CD4-positive, alpha-beta T cell (primary cell): ENCODE data around the gene EID2B. TPM values are rescaled to one million over a fixed set of nuclear protein-coding genes. Genes with fewer than 3 reads are reported as not detected.
A peak's percentile ranks its signal among the peaks of the same experiment; 100 is the strongest.

Experiments
- ATAC-seq: fragments of 200-7000 bp; cut with Tn5 transposase; one replicate; pipeline ENCODE4 v1.10.0; 2022; ENCODE audit warnings: mild to moderate bottlenecking; ENCODE audit not compliant: poor library complexity
- CTCF ChIA-PET: fragments of 350-600 bp; sonication (Branson Sonifier 250); formaldehyde crosslinking; loops from one replicate; lab custom pipeline; 2021; ENCODE audit warnings: antibody characterized with exemption, inconsistent platforms; lab: Charles Lee
- POLR2A ChIA-PET: fragments of 350-600 bp; sonication (Branson Sonifier 250); formaldehyde crosslinking; loops from one replicate; lab custom pipeline; 2021; ENCODE audit warnings: antibody characterized with exemption, inconsistent platforms; lab: Charles Lee
- DNase-seq, 14 experiments: peaks; one replicate each; pipeline ENCODE4 v3.0.0-alpha.2; 2013 to 2020; ENCODE audit warnings: mixed read lengths in 2 of 14
- H3K27ac ChIP-seq, 2 donors: one replicate each; pipeline versions ENCODE4 v1.5.1 to v1.7.0; 2013; ENCODE audit warnings: low read length in 2 of 2, low read depth in 1 of 2, mild to moderate bottlenecking in 1 of 2
- H3K27me3 ChIP-seq, 2 experiments: 1 replicate in 1 of 2; 2 replicates in 1 of 2; pipeline versions ENCODE4 v1.6.1 to v1.7.0; 2013; ENCODE audit warnings: low read length in 2 of 2, control low read depth in 1 of 2, mild to moderate bottlenecking in 1 of 2, moderate library complexity in 1 of 2; ENCODE audit not compliant: insufficient read depth in 2 of 2, control insufficient read depth in 1 of 2
- H3K36me3 ChIP-seq: one replicate; pipeline ENCODE4 v1.6.1; 2013; ENCODE audit warnings: low read length, control low read depth; ENCODE audit not compliant: insufficient read depth
- H3K4me1 ChIP-seq: one replicate; pipeline ENCODE4 v1.6.1; 2013; ENCODE audit warnings: low read length, control low read depth; ENCODE audit not compliant: insufficient read depth
- H3K4me3 ChIP-seq: one replicate; pipeline ENCODE4 v1.5.1; 2013; ENCODE audit warnings: mild to moderate bottlenecking, low read length, moderate library complexity
- H3K9me3 ChIP-seq, 2 experiments: 1 replicate in 1 of 2; 2 replicates in 1 of 2; pipeline versions ENCODE4 v1.6.1 to v1.7.0; 2013; ENCODE audit warnings: low read length in 2 of 2, mild to moderate bottlenecking in 2 of 2, control low read depth in 1 of 2, moderate library complexity in 1 of 2; ENCODE audit not compliant: control insufficient read depth in 1 of 2, insufficient read depth in 1 of 2
- H3K27ac Mint-ChIP-seq: one replicate; pipeline ENCODE4 v1.8.0; 2020; ENCODE audit warnings: mixed read lengths
- H3K27me3 Mint-ChIP-seq: one replicate; pipeline ENCODE4 v1.8.0; 2021; ENCODE audit warnings: mixed read lengths
- H3K36me3 Mint-ChIP-seq: one replicate; pipeline ENCODE4 v1.8.0; 2021; ENCODE audit warnings: low read depth, mixed read lengths
- H3K4me1 Mint-ChIP-seq: one replicate; pipeline ENCODE4 v1.8.0; 2021; ENCODE audit warnings: low read depth, mixed read lengths
- H3K4me3 Mint-ChIP-seq: one replicate; pipeline ENCODE4 v1.8.0; 2020; ENCODE audit warnings: mild to moderate bottlenecking, mixed read lengths
- H3K9me3 Mint-ChIP-seq: one replicate; pipeline ENCODE4 v1.8.0; 2020; ENCODE audit warnings: mixed read lengths
- intact Hi-C, 2 experiments: fragments of 100-400 bp; cut with DNase I in 1 of 2; cut with micrococcal nuclease in 1 of 2; formaldehyde crosslinking; loops; one replicate each; pipeline versions ENCODE4 v1.15.1 to v1.9.0; 2023 to 2025; cut with DNase I, micrococcal nuclease
- total RNA-seq, 174 experiments: library from RNA in 2 of 174; stranded (reverse) in 2 of 174; gene quantifications; one replicate each; pipeline ENCODE4 v1.2.3 and lab custom pipeline; 2021 to 2026
- TF ChIP-seq, protein P1 (sequence below): fragments of 200-600 bp; IDR thresholded peaks from one replicate; pipeline ENCODE4 v1.8.0; 2022; ENCODE audit warnings: antibody characterized with exemption, mild to moderate bottlenecking

Gene EID2B
- total RNA-seq, 2 experiments from 2014 or later: 5.0 to 5.1 TPM

DNA sequence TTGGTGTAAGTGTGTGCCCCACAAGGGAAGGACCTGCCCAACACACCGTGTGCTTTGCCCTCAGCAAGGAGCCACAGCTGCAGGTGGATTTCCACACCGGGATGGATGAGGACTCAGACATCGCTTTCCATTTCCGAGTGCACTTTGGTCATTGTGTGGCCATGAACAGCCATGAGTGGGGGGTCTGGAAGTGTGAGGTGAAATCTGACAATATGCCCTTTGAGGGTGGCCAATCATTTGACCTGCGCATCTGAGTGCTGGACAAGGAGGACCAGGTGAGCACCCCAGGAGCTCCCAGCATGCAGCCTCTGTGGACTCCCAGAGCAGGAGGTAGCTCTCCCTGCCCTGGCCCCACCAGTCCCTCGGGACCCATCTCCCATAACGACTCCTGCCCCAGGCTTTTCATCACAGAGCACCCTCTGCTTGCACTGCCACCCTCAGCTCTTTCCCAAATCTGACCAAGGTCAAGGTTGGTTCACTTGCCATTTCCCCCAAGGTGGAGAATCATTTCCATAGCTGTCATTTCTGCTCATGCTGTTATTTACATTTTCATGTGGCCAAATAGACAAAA, 20.5 kb upstream of the EID2B start:
- TF ChIP-seq, protein P1, sequence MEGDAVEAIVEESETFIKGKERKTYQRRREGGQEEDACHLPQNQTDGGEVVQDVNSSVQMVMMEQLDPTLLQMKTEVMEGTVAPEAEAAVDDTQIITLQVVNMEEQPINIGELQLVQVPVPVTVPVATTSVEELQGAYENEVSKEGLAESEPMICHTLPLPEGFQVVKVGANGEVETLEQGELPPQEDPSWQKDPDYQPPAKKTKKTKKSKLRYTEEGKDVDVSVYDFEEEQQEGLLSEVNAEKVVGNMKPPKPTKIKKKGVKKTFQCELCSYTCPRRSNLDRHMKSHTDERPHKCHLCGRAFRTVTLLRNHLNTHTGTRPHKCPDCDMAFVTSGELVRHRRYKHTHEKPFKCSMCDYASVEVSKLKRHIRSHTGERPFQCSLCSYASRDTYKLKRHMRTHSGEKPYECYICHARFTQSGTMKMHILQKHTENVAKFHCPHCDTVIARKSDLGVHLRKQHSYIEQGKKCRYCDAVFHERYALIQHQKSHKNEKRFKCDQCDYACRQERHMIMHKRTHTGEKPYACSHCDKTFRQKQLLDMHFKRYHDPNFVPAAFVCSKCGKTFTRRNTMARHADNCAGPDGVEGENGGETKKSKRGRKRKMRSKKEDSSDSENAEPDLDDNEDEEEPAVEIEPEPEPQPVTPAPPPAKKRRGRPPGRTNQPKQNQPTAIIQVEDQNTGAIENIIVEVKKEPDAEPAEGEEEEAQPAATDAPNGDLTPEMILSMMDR: no peak
- H3K27ac ChIP-seq: no peak overlapping the region
- H3K36me3 ChIP-seq: no peaks in the 10 kb centered on the region
- H3K4me1 ChIP-seq: peaks cover 4% of the 10 kb centered on the region
- ATAC-seq (no peak), DNase-seq (no peak)
- H3K27me3 Mint-ChIP-seq: no peaks in the 10 kb centered on the region
- H3K36me3 Mint-ChIP-seq: no peaks in the 10 kb centered on the region
- H3K9me3 Mint-ChIP-seq: no peaks in the 10 kb centered on the region
- no peak overlapping the region for H3K4me3 Mint-ChIP-seq
- intact Hi-C loops: loop anchor here in 1 of 2 experiments (2.0 to 10.0 kb wide), 2 partner anchors 214 to 292 kb away; partner anchors contain the start of gene FBL
- H3K27ac Mint-ChIP-seq: no peak overlapping the region
- H3K4me1 Mint-ChIP-seq: peaks cover 6% of the 10 kb centered on the region
- H3K27me3 ChIP-seq: no peaks in the 10 kb centered on the region
- CTCF ChIA-PET: interaction anchor here (1.0 kb wide), 1 partner anchor 118 kb away, joined by 3 read pairs; no protein-coding TSS in a partner anchor
- H3K9me3 ChIP-seq: no peaks in the 10 kb centered on the region
- no peak overlapping the region for H3K4me3 ChIP-seq
- POLR2A ChIA-PET: no interaction called here

DNA sequence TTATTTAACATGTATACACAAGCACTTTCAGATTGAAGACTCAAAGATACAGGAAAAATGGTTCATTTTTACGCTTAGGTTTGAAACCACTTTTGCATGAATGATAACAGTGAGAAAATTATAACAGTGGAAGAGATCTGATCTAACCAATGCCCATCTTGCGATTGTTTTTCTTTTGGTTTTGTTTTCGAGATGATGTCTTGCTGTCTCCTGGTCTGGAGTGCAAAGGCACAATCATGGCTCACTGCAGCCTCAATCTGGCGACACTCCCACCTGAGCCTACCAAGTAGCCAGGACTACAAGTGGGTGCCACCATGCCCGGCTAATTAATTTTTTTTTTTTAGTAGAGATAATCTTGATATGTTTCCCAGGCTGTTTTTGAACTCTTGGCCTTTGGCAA, 17.5 kb upstream of the EID2B start:
- H3K27ac Mint-ChIP-seq: no peak overlapping the region
- peaks cover 20% of the 10 kb centered on the region for H3K4me1 Mint-ChIP-seq
- no peaks in the 10 kb centered on the region for H3K9me3 Mint-ChIP-seq
- TF ChIP-seq, protein P1: no peak
- DNase-seq (no peak), ATAC-seq (no peak)
- ChIA-PET CTCF (interaction anchor here (1.9 kb wide), 1 partner anchor 122 kb away, joined by 16 read pairs; no protein-coding TSS in a partner anchor), POLR2A (no interaction called here)
- intact Hi-C loops: loop anchor here in 1 of 2 experiments (10.0 kb wide), 1 partner anchor 295 kb away; the partner anchor contains the start of gene FBL
- Histone ChIP-seq H3K9me3 (no peaks in the 10 kb centered on the region), H3K4me1 (peaks cover 15% of the 10 kb centered on the region), H3K27ac (no peak overlapping the region), H3K4me3 (no peak overlapping the region), H3K27me3 (no peaks in the 10 kb centered on the region), H3K36me3 (no peaks in the 10 kb centered on the region)
- H3K4me3 Mint-ChIP-seq: no peak overlapping the region
- H3K27me3 Mint-ChIP-seq: no peaks in the 10 kb centered on the region
- no peaks in the 10 kb centered on the region for H3K36me3 Mint-ChIP-seq

DNA sequence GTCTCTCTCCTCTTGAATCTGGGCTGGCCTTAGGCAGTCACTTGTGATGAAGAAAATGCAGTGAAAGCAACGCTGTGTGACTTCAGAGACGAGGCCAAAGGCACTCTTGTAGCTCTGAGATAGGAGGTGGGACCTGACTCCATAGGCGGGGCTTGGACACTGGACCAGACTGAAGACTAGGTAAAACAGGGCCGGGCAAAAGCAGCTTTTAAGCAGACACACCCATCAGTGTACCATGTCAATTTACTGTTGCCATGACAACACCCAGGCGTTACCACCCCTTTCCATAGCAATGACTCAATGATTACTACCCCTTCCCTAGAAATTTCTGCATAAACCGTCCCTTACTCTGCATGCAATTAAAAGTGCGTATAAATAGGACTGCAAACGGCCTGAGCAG, 13.9 kb upstream of the EID2B start:
- Histone ChIP-seq H3K4me1 (peaks cover 38% of the 10 kb centered on the region), H3K27ac (no peak overlapping the region), H3K9me3 (no peaks in the 10 kb centered on the region), H3K36me3 (no peaks in the 10 kb centered on the region), H3K27me3 (no peaks in the 10 kb centered on the region), H3K4me3 (no peak overlapping the region)
- DNase-seq (no peak), ATAC-seq (no peak)
- Mint-ChIP-seq H3K27me3 (no peaks in the 10 kb centered on the region), H3K9me3 (no peaks in the 10 kb centered on the region), H3K36me3 (no peaks in the 10 kb centered on the region), H3K27ac (peak overlapping the region; percentile 47), H3K4me3 (no peak overlapping the region), H3K4me1 (peaks cover 51% of the 10 kb centered on the region)
- ChIA-PET CTCF (no interaction called here), POLR2A (interaction anchor here (1.7 kb wide), 1 partner anchor 101 kb away, joined by 4 read pairs; the partner anchor contains the start of gene SUPT5H)
- TF ChIP-seq, protein P1: no peak
- intact Hi-C loops: loop anchor here in 1 of 2 experiments (10.0 kb wide), 1 partner anchor 592 kb away; no protein-coding TSS in a partner anchor
